GM23338 (cell line): Measurements from ENCODE around the gene GPR63.

Experiments
- CTCF ChIP-seq, 2 experiments: fragments of 200-600 bp in 1 of 2; sonication (generic) in 1 of 2; conservative IDR thresholded peaks; 2 replicates each; pipeline versions ENCODE4 v1.5.1 to v1.6.1; 2016 to 2017; ENCODE audit warnings: antibody characterized with exemption in 2 of 2, low read depth in 2 of 2, mild to moderate bottlenecking in 2 of 2, moderate library complexity in 1 of 2
- EZH2 ChIP-seq: fragments of 200-600 bp; sonication (generic); IDR thresholded peaks from one replicate; pipeline ENCODE4 v1.8.0; 2017; ENCODE audit warnings: antibody characterized with exemption, mild to moderate bottlenecking, low read depth; ENCODE audit not compliant: unreplicated experiment
- EZH2phosphoT487 ChIP-seq: fragments of 200-600 bp; sonication (generic); IDR thresholded peaks from one replicate; pipeline ENCODE4 v1.8.1; 2018; ENCODE audit warnings: antibody characterized with exemption; ENCODE audit not compliant: unreplicated experiment
- JUNB ChIP-seq: IDR thresholded peaks from one replicate; pipeline ENCODE4 v1.6.1; 2016; ENCODE audit warnings: antibody characterized with exemption; ENCODE audit not compliant: unreplicated experiment
- NANOG ChIP-seq: IDR thresholded peaks from 2 replicates; pipeline ENCODE4 v1.6.1; 2016; ENCODE audit warnings: antibody characterized with exemption, borderline replicate concordance

- TF ChIP-seq EZH2phosphoT487, result no peak
- TF ChIP-seq CTCF (conservative IDR thresholded peaks at IDR 0.05; ENCODE audit: low read depth in 2 of 2), result no peak
- TF ChIP-seq EZH2, result no peak
- TF ChIP-seq NANOG, result no peak
- no peak for TF ChIP-seq JUNB
These were observed 42.3 kb downstream of the GPR63 start for GRCh38 chr6:96794980-96795379.
